ENCODE data around the gene SND1.

Gene SND1

DNA sequence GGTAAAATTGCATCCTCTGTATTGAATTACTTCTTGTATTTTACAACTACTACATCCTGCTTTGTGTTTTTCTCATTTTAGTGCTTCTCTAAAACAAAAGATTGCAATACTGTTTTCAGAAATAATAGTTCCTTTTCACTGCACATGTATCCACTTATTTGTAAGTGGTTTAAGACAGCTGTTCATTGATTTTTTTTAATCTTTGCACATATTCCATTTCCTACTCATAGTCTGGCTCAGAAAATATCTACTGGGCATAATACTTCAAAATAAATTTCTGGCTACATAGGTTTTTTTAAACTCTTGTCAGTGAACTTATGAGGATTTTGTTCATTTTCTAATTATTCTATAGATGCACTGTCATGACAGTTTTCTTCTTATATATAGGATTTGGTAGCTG lies 54.8 kb downstream of the SND1 start (continued):
- TF ChIP-seq, protein P1, sequence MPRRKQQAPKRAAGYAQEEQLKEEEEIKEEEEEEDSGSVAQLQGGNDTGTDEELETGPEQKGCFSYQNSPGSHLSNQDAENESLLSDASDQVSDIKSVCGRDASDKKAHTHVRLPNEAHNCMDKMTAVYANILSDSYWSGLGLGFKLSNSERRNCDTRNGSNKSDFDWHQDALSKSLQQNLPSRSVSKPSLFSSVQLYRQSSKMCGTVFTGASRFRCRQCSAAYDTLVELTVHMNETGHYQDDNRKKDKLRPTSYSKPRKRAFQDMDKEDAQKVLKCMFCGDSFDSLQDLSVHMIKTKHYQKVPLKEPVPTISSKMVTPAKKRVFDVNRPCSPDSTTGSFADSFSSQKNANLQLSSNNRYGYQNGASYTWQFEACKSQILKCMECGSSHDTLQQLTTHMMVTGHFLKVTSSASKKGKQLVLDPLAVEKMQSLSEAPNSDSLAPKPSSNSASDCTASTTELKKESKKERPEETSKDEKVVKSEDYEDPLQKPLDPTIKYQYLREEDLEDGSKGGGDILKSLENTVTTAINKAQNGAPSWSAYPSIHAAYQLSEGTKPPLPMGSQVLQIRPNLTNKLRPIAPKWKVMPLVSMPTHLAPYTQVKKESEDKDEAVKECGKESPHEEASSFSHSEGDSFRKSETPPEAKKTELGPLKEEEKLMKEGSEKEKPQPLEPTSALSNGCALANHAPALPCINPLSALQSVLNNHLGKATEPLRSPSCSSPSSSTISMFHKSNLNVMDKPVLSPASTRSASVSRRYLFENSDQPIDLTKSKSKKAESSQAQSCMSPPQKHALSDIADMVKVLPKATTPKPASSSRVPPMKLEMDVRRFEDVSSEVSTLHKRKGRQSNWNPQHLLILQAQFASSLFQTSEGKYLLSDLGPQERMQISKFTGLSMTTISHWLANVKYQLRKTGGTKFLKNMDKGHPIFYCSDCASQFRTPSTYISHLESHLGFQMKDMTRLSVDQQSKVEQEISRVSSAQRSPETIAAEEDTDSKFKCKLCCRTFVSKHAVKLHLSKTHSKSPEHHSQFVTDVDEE (CRISPR knock-in tag; IDR thresholded peaks at IDR 0.05), result no peak
- TF ChIP-seq ZNF70 (CRISPR knock-in tag; IDR thresholded peaks at IDR 0.05) (no peak), ZFP3 (CRISPR knock-in tag; IDR thresholded peaks at IDR 0.05) (no peak)
- TF ChIP-seq, protein P2, sequence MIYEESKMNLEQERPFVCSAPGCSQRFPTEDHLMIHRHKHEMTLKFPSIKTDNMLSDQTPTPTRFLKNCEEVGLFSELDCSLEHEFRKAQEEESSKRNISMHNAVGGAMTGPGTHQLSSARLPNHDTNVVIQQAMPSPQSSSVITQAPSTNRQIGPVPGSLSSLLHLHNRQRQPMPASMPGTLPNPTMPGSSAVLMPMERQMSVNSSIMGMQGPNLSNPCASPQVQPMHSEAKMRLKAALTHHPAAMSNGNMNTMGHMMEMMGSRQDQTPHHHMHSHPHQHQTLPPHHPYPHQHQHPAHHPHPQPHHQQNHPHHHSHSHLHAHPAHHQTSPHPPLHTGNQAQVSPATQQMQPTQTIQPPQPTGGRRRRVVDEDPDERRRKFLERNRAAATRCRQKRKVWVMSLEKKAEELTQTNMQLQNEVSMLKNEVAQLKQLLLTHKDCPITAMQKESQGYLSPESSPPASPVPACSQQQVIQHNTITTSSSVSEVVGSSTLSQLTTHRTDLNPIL (CRISPR knock-in tag; IDR thresholded peaks at IDR 0.05; ENCODE audit: low read depth), result no peak

DNA sequence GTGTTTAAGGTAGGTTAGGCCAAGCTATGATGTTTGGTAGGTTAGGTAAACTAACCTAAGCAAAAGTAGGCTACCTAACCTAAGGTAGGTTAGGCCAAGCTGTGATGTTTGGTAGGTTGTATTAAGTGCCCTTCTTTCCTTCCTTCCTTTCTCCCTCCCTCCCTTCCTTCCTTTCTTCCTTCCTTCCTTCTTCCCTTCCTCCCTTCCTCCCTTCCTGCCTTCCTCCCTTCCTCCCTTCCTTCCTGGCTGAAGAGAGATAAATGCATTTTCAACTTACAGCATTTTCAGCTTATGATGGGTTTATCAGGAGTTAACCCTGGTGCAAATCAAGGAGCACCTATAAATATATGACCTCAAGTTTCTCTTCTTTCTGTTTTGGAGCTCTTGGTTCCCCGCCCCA lies 56.2 kb downstream of the SND1 start:
- ATAC-seq, result no peak

DNA sequence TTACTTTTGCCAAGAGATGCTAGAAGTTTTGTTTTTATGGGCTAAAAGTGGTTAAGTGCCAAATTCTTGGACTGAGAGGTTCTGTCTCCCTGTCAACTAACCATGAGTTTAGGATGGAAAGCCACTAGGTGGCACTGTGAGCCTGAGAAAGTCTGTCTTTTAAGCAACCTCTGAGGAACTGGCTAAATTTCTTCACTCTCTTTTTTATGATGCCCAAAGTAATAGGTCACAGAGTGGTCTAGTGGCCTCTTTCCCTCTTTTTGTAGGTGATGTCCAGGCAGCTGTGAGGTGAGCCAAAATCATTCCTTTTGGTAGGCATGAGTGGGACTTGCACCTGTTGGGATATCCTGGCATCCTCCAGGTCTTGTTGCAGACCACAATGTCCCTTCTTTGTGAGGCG lies 56.8 kb downstream of the SND1 start:
- TF ChIP-seq PPARA (CRISPR knock-in tag; IDR thresholded peaks at IDR 0.05; ENCODE audit: borderline replicate concordance) (no peak), ZNF70 (CRISPR knock-in tag; IDR thresholded peaks at IDR 0.05) (no peak), SNAI2 (CRISPR knock-in tag; IDR thresholded peaks at IDR 0.05) (no peak)
- peak; percentile 86 for ATAC-seq

More for the DNA sequence above, 56.2 kb downstream of the SND1 start:
- TF ChIP-seq ZNF70 (CRISPR knock-in tag; IDR thresholded peaks at IDR 0.05) (no peak), GLIS3 (CRISPR knock-in tag; IDR thresholded peaks at IDR 0.05) (no peak), ZFP30 (CRISPR knock-in tag; IDR thresholded peaks at IDR 0.05) (no peak), ARNTL (CRISPR knock-in tag; IDR thresholded peaks at IDR 0.05; ENCODE audit: borderline replicate concordance, low read depth) (no peak), TOX (CRISPR knock-in tag; IDR thresholded peaks at IDR 0.05; ENCODE audit: borderline replicate concordance) (no peak), SNAI2 (CRISPR knock-in tag; IDR thresholded peaks at IDR 0.05) (no peak), ZC3H10 (CRISPR knock-in tag; IDR thresholded peaks at IDR 0.05) (no peak), BACH2 (CRISPR knock-in tag; IDR thresholded peaks at IDR 0.05; ENCODE audit: borderline replicate concordance) (no peak), ISL1 (CRISPR knock-in tag; IDR thresholded peaks at IDR 0.05) (no peak), CSDC2 (CRISPR knock-in tag; IDR thresholded peaks at IDR 0.05) (no peak)
- TF ChIP-seq, protein P3, sequence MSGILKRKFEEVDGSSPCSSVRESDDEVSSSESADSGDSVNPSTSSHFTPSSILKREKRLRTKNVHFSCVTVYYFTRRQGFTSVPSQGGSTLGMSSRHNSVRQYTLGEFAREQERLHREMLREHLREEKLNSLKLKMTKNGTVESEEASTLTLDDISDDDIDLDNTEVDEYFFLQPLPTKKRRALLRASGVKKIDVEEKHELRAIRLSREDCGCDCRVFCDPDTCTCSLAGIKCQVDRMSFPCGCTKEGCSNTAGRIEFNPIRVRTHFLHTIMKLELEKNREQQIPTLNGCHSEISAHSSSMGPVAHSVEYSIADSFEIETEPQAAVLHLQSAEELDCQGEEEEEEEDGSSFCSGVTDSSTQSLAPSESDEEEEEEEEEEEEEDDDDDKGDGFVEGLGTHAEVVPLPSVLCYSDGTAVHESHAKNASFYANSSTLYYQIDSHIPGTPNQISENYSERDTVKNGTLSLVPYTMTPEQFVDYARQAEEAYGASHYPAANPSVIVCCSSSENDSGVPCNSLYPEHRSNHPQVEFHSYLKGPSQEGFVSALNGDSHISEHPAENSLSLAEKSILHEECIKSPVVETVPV (CRISPR knock-in tag; IDR thresholded peaks at IDR 0.05), result no peak
- TF ChIP-seq, protein P4, sequence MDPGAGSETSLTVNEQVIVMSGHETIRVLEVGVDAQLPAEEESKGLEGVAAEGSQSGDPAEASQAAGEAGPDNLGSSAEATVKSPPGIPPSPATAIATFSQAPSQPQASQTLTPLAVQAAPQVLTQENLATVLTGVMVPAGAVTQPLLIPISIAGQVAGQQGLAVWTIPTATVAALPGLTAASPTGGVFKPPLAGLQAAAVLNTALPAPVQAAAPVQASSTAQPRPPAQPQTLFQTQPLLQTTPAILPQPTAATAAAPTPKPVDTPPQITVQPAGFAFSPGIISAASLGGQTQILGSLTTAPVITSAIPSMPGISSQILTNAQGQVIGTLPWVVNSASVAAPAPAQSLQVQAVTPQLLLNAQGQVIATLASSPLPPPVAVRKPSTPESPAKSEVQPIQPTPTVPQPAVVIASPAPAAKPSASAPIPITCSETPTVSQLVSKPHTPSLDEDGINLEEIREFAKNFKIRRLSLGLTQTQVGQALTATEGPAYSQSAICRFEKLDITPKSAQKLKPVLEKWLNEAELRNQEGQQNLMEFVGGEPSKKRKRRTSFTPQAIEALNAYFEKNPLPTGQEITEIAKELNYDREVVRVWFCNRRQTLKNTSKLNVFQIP (CRISPR knock-in tag; IDR thresholded peaks at IDR 0.05; ENCODE audit: borderline replicate concordance, low read depth), result no peak
- TF ChIP-seq, protein P1 (CRISPR knock-in tag; IDR thresholded peaks at IDR 0.05), result no peak

DNA sequence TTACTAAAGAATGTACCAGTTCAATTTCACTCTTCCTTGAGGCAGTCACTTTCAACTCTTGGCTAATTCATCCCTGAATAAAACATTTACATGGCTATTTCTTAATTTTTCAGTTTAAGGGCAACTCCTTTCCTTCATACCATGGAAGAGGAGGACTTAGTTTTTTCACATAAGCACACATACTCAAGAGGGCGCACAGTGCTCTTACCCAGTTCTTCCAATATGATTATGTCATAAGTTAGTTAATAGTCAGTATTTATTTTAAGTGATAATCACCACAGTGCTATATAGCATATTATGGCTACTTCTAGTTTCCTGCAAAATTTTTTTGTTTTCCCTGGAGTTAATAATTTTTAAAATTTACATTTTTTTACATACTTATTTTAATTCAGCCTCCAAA lies 58.6 kb downstream of the SND1 start:
- no peak for ATAC-seq
- no peak for TF ChIP-seq CSDC2 (CRISPR knock-in tag; IDR thresholded peaks at IDR 0.05)
- no peak for TF ChIP-seq ARNTL (CRISPR knock-in tag; IDR thresholded peaks at IDR 0.05; ENCODE audit: borderline replicate concordance, low read depth)
- TF ChIP-seq, protein P5, sequence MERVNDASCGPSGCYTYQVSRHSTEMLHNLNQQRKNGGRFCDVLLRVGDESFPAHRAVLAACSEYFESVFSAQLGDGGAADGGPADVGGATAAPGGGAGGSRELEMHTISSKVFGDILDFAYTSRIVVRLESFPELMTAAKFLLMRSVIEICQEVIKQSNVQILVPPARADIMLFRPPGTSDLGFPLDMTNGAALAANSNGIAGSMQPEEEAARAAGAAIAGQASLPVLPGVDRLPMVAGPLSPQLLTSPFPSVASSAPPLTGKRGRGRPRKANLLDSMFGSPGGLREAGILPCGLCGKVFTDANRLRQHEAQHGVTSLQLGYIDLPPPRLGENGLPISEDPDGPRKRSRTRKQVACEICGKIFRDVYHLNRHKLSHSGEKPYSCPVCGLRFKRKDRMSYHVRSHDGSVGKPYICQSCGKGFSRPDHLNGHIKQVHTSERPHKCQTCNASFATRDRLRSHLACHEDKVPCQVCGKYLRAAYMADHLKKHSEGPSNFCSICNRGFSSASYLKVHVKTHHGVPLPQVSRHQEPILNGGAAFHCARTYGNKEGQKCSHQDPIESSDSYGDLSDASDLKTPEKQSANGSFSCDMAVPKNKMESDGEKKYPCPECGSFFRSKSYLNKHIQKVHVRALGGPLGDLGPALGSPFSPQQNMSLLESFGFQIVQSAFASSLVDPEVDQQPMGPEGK (CRISPR knock-in tag; IDR thresholded peaks at IDR 0.05; ENCODE audit: borderline replicate concordance), result no peak
- no peak for TF ChIP-seq BACH2 (CRISPR knock-in tag; IDR thresholded peaks at IDR 0.05; ENCODE audit: borderline replicate concordance)
- no peak for TF ChIP-seq ZC3H10 (CRISPR knock-in tag; IDR thresholded peaks at IDR 0.05)
- TF ChIP-seq ZFP30 (CRISPR knock-in tag; IDR thresholded peaks at IDR 0.05), result no peak
- TF ChIP-seq, protein P2 (CRISPR knock-in tag; IDR thresholded peaks at IDR 0.05; ENCODE audit: low read depth), result no peak
- TF ChIP-seq SNAI2 (CRISPR knock-in tag; IDR thresholded peaks at IDR 0.05), result no peak
- no peak for TF ChIP-seq GLIS3 (CRISPR knock-in tag; IDR thresholded peaks at IDR 0.05)
- no peak for TF ChIP-seq OSR1 (CRISPR knock-in tag; IDR thresholded peaks at IDR 0.05)
- TF ChIP-seq, protein P1 (CRISPR knock-in tag; IDR thresholded peaks at IDR 0.05), result no peak
